ENCODE data around the gene PDHA2.
A peak's percentile ranks its signal among the peaks of the same experiment; 100 is the strongest.
"Not testable (repeated sequence)": the region's sequence is repeated elsewhere in the genome, so short reads cannot be mapped to it uniquely, and the experiment has no call there.

The PDHA2 gene

DNA sequence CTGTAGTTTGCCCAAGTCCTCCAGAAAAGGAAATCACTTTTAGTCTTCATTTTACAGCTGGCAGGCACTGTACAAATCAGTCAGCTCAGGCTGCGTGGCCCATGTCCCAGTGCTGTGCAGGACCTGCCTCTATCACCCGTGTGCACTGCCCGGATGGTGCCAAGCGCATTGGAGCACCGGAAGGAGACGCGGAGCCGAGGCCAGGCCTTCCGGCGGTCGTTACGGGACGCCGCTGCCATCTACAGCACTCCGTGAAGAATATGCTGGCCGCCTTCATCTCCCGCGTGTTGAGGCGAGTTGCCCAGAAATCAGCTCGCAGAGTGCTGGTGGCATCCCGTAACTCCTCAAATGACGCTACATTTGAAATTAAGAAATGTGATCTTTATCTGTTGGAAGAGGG lies at the start of gene PDHA2:
Gene PDHA2, plus strand, starts transcription at position 203 of the 400 bp plus-strand sequence. Its CDS starts 58 bp downstream, at position 261.
- no peak for DNase-seq (ENCODE audit: low read depth)

DNA sequence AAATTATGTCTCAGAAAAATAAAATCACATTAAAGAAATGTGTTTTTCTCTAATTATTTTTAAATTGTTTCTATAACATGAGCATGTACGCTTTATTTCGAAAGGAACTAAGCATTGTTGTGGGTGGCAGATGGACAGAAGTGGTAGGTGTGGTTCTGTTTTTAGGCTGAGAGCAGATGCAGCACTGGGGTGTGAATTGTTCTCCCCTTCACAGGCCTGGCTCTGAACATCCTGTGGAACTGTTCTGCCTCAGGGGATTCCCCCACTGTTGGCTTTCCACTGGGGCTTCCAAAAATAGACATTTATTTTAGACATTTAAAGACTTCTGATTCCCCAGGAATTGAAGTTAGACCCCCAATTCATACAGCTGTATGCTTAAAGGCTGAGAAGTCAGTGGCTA lies 41.9 kb upstream of the PDHA2 start:
- no peak for DNase-seq (ENCODE audit: low read depth)

GRCh38 chr4:95798727-95799126 lies 41.2 kb upstream of the PDHA2 start:
- DNase-seq (ENCODE audit: low read depth): no peak

DNA sequence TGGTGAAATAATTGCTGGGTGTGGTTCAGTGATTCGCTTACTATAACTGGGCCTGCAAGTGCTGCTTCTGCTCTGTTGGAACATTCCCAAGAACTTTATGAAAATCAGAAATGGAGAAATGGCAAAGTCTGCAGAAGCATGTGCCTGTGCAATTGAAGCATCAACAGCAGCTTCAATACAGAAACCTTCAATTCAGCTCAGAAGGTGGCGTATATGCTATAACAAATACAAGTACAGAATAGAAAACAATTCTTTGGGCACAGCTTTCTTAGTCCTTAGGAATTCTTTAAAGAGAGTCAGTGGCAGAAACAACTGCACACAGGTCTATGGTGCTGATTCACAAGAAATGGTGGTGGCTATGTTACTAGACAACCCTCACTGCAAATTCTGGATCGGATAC lies 18.0 kb upstream of the PDHA2 start:
- DNase-seq (ENCODE audit: low read depth): no peak

GRCh38 chr4:95825546-95825945 lies 14.3 kb upstream of the PDHA2 start:
- no peak for DNase-seq (ENCODE audit: low read depth)

GRCh38 chr4:95830651-95831050 lies 9.2 kb upstream of the PDHA2 start:
- DNase-seq (ENCODE audit: low read depth): no peak

DNA sequence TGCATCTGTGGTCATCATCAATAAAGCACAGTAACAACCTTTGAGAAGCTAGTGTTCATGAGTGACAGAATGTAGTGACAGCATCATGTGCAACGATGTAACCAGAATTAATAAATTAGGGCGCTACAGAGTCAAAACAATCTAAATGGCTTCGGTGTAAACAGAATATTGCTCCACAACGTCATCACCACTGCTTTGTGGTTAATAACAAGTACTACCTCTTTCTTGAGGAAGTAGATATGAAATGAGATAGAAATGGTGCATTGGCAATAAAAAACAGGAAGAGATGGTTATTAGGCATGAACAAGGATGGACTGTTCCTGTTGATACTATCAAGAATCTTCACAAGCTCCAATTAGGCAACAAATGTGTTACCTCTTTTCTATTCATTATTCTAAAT lies 8.7 kb upstream of the PDHA2 start:
- DNase-seq (ENCODE audit: low read depth): no peak

DNA sequence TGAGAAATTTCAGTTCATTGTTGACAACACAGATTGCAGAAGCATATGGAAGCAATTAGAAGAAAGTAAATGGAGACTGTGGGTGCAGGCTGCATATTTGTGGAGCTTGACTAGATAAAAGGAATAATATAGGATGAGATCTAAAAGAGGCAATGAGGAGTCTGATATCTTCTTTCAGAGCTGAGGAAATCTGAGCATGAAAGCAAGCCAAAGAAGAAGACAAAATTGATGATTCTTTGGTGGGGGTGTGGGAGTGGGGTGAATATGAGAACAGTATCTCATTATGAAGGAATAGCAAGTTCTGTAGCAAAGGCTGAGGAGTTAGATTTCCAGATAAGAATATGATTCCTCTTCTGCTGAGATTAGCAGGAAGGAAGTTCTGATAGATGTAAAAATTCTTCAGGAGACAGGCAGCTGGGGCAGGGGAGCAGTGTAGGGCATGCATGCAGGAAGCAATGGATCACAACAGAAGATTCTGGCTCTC lies 6.1 kb upstream of the PDHA2 start:
- DNase-seq (ENCODE audit: low read depth): no peak

DNA sequence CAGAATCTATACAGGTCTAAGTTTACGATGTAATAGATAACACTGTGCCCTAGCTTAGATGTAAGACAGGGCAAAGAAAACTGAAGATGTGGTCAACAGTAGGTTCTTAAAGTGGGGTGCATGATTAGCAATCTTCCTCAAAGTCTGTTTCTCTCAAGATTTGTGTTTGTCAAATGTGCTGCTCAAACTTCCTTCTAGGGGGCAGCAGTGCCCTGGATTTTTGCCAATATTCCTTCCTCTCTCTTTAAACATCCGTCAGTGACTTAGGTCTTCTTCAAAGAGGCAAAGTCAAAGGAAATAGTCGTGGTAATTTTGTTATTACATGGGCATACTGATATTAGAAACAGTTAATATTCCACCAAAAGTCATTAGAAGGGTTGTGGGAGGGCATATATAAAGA lies 4.2 kb upstream of the PDHA2 start:
- DNase-seq (ENCODE audit: low read depth): no peak

GRCh38 chr4:95838192-95838591 lies 1.7 kb upstream of the PDHA2 start:
- DNase-seq (ENCODE audit: low read depth): no peak

- no peak for DNase-seq (ENCODE audit: low read depth)
Measured at GRCh38 chr4:95847908-95848460, 8.1 kb downstream of the PDHA2 start.

GRCh38 chr4:95850161-95850560 lies 10.3 kb downstream of the PDHA2 start:
- no peak for DNase-seq (ENCODE audit: low read depth)

DNA sequence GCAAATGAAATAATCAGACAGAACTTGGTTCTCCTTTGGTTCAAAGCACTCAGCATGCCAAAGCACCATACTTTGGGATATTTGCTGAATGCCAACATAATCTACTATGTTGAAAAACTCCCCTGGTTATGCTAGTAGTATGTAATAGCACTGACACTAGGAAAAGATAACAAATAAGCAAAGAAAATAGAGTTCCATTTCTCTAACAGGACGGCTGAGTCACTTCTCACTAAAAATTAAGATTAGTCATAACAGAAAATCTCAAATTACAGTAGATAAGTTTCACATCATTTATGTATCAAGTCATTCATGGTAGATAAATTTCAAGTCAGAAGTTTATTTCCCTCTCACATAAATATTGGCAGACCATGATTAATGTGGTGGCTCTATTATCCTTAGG lies 17.9 kb downstream of the PDHA2 start:
- DNase-seq (ENCODE audit: low read depth): peak; percentile 10

GRCh38 chr4:95867919-95868318 lies 28.0 kb downstream of the PDHA2 start:
- DNase-seq (ENCODE audit: low read depth): no peak

DNA sequence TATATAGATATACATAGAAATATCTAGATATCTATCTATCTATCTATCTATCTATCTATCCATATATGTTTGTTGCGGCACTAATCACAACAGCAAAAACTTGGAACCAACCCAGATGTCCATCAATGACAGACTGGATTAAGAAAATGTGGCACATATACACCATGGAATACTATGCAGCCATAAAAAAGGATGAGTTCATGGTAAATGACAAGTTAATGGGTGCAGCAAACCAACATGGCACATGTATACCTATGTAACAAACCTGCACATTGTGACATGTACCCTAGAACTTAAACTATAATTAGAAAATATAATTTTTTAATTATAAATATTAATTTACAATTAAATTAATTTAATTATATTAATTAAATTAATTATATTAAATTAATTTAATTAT lies 29.5 kb downstream of the PDHA2 start:
- DNase-seq (ENCODE audit: low read depth): not testable (repeated sequence)

- DNase-seq (ENCODE audit: low read depth): no peak
Measured at GRCh38 chr4:95869961-95870500, 30.1 kb downstream of the PDHA2 start.

- DNase-seq (ENCODE audit: low read depth): no peak
Measured at GRCh38 chr4:95877636-95878035, 37.7 kb downstream of the PDHA2 start.

DNA sequence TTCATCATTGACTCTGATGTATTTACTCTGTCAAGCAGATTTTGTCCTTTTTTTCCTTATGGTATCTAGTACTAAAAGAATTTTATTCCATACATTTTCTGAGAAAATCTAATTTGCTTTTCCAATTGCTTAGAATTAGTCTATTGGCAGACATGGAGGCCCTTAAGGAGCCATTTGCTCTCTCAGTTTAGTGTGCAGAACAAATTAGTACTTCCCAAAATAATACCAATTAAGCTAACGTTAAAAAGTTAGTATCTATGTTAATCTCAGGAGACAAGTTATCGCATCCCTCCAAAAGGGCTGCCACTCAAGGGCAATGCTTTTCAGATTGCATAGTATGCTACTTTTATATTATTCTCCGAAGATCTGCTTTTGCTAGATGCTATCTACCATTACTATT lies 47.7 kb downstream of the PDHA2 start:
- no peak for DNase-seq (ENCODE audit: low read depth)

DNA sequence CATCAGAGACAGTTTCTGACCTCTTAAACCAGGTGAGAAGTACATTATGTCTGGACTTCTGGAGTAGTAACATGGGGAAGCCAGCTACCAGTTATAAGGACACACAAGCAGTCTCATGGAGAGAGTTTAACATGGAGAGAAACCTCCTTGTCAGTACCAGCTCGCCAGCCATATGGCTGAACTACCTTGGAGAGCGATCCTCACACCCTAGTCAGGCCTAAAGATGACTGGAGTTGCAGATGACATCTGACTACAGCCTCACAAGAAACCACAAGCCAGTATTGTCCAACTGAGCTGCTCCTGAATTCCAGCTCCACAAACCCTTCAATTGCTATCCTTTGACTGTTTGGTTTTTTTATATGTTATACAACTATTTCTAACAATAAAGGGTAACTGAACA lies 49.8 kb downstream of the PDHA2 start:
- DNase-seq (ENCODE audit: low read depth): no peak
